HG02588 (cell line): ENCODE measurements around the gene CSAD.
A peak's percentile ranks its signal among the peaks of the same experiment; 100 is the strongest.
"Not testable (repeated sequence)": the region's sequence is repeated elsewhere in the genome, so short reads cannot be mapped to it uniquely, and the experiment has no call there.

Source experiments
- ATAC-seq: cut with Tn5 transposase; IDR thresholded peaks from one replicate; pipeline ENCODE4 v1.9.1; 2021; ENCODE audit warnings: mild to moderate bottlenecking, moderate library complexity; ENCODE audit not compliant: unreplicated experiment

The CSAD gene

DNA sequence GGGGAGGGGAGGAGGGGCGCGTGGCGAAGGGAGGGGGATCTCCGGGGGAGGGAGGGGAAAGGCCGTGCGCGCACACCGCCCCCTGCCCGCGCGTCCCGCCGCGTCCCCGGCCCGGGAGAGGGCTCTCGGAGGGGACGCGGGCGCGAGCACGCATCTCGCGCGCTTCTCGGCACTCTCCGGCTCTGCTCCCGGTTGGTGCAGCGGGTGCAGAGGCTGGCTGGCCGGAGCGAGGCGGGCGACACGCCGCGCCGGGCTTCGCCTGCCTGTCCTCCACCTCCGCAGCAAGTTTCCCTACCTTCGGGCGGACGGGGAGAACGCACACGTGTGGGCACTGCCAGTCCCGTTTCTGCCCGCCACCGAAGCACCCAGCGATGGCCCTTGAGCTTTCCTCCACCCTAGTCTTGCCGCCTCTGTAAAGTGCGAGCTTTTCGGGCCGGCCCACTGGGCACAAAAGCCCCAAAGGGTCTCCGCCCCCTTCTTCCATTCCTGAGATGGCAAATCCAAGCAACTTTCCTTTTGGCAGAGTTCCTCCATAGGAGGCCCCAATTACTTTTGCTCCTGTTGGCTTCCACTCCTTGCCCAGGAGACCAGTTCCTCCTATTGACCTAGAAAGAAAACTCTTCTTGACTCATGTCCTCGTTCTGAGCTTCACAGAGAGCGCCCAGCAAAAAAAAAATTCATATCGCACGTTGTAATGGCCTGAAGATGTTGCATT, 363 bp upstream of the CSAD start:
- ATAC-seq = peak; percentile 47

DNA sequence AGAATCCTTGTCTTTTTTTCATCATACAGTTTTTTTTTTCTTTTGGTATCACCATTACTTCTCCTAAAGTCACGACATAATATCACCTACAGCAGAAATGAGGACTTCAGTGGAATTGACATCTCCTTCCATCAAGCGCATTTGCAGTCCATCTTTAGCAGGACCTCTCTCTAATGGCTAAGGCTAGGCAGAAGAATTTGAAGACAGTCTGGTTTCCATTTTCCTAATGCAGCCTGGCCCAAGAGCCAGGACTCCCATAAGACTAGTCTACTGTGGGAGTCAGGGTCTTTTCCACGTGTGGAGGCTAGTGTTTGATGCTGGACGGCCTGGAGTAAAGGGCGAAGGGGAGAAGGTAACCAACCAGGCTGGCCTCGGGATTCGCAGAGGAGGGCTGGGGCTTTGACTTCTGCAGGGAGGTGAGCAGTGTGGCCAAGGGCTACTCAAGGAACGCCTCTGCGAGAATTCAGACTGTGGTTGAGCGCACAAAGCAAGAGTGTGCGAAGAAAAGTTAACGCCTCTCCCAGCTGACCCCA, 972 bp downstream of the CSAD start:
- peak; percentile 7 for ATAC-seq

DNA sequence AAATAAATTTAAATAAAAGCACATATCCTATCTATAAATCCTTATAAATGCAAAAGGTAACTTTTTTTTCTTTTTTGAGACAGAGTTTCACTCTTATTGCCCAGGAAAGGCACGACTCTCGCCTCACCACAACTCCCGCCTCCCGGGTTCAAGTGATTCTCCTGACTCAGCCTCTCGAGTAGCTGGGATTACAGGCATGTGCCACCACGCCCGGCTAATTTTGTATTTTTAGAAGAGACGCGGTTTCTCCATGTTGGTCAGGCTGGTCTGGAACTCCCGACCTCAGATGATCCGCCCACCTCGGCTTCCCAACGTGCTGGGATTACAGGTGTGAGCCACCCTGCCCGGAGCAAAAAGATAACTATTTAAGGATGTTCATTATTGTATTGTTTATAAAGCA, 1.9 kb downstream of the CSAD start:
- not testable (repeated sequence) for ATAC-seq

DNA sequence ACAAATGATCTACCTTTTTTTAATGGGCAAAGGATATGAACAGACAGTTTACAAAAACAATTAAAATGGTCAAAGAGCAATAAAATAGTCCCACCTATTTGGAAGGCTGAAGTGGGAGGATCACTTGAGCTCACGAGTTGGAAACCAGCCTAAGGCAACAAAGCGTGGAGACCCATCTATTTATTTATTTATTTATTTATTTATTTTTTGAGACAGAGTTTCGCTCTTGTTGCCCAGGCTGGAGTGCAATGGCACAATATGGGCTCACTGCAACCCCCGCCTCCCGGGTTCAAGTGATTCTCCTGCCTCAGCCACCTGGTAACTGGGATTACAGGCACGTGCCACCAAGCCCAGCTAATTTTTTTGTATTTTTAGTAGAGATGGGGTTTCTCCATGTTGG, 3.3 kb downstream of the CSAD start:
- not testable (repeated sequence) for ATAC-seq

DNA sequence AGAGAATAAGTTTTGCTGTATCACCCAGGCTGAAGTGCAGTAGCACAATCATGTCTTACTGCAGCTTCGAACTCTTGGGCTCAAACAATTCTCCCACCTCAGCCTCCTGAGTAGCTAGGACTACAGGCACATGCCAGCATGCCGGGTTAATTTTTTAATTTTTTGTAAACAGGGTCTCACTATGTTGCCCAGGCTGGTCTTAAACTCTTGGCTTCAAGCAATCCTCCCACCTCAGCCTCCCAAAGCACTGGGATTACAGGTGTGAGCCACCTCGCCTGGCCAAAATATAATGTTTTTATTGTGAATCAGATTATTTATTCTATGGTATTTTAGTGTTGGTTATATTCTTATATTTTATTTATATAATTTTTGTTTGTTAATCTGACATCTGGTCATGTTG, 4.0 kb downstream of the CSAD start:
- ATAC-seq = no peak

DNA sequence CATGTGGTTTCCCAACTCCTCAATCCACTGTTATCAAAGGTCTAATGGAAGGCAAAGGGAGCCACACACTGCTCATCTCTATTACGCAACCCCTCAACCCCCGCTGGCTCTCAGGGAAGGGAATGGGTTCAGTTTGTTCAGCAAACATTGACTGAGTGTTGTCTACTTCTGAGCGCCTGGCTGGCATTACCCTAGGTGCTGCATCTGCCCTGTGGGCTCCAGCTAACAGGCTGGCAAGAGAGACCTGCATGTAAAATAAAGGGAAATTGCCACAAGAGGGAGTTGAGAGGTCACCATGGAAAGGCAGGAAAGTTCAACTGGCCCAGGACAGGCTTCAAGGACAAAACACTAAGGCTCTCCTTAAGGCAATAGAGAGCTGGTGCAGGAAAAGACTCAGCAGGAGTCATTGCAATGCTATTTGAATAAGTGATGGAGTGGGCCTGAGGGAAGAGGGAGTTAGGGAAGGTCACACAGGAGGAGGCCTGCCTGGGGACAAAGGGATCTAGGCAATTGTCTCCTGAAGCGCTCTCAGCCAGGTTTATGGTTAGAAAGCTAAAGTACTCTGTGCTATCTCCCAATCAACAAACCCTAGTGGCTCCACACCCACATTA, 5.7 kb downstream of the CSAD start:
- ATAC-seq = no peak

DNA sequence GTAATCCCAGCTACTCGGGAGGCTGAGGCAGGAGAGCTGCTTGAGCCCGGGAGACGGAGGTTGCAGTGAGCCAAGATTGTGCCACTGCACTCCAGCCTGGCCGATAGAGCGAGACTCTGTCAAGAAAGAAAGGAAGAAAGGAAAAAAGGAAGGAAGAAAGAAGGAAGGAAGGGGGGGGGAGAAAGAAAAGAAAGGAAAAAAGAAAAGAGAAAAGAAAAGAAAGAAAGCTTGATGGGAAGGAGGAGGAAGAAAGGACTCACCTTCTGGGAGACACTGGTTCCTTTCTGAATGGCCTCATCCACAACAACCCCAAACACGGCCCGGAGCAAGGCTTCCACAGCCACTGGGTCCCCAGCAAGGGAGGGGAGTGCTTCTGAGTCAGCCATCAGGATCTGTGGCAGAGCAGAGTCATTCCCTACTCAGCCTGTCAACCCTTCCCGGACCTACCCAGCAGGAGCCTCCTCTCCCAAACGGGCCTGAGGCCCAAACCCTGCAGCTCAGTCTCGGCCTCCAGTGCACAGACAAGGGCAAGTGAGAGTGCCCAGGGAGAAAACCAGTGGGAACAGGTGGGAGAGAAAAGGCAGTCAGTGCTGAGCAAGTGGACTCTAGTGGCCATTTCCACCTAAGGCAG, 7.5 kb downstream of the CSAD start:
- ATAC-seq = no peak

DNA sequence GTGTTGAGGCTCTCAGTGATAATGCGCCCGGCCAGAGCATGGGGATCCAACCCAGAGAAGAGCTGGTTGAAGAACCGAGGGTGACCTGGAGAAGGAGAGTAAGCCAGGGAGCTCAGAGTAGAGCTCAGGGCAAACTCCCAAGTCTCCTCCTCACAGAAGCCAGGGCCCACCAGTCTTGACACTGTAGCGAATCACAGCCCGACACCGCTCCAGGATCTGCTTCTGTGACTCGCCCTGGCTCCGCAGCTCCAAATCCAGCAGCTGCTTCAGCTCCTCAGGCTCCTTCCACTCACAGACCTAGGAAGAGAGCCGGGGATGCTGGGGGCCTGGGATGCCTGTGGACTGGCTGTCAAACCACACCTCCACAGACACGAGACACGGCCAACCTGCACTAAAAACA, 8.4 kb downstream of the CSAD start:
- no peak for ATAC-seq

DNA sequence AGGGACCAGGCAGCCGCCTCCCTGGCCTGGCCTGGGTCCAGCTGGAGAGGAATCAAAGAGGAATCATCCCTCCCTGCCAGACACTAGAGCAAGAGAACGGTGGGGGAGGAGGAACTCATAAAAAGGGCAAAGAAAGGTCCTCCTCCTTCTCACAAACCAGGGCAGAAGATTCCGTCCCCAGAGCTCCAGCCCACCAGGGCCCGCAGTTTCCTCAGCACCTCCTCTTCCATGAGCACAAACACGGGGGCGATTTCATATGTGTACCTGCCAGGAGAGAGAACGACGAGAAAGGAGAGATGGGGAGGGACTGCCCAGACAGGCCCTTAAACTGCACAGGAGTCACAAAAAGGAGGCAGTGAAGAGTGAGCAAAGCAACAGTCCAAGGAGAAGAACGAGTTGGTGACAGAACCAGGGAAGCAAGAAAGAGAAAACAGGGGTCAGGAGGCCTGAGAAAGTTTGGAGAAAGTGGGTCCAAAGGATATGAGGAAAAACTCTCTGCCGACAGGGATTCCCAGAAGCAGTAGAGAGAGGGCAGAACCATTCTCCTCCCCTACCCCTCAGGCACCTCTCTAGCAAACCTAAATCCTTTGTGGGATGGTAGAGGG, 8.9 kb downstream of the CSAD start:
- no peak for ATAC-seq

DNA sequence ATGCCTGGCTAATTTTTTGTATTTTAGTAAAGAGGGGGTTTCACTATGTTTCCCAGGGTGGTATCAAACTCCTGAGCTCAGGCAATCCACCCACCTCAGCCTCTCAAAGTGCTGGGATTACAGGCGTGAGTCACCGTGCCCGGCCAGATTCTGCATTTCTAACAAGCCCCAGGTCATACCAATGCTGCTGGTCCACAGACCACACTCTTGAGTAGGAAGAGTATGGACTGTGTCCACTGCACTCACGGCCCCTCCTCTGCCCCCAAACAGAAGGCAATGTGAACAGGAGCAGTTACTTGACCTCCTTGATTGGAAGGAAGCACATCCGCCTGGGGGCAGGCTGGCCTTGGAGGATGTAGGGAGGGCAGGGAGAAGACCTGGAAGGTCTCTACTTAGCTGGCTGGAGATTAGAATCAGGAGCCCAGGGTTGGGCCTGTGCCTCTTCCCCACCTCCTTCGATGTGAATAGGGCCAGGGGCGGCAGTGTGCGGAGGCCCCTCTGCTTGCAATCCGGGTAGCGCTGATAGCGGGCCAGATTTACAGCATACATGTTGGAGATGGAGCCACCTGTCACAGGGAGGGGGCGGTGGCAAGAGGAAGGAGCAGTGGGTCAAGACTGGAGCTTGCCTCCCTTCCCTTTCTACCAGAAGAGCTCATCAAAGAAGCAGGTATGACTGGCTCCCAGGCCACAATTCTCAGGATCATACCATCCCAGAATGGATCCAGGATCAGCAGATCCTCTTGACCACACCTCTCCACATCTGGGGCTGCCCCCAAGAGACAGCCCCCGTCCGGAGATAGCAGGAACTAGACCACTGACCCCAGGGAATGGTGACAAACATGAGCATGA, 9.6 kb downstream of the CSAD start:
- ATAC-seq = no peak

DNA sequence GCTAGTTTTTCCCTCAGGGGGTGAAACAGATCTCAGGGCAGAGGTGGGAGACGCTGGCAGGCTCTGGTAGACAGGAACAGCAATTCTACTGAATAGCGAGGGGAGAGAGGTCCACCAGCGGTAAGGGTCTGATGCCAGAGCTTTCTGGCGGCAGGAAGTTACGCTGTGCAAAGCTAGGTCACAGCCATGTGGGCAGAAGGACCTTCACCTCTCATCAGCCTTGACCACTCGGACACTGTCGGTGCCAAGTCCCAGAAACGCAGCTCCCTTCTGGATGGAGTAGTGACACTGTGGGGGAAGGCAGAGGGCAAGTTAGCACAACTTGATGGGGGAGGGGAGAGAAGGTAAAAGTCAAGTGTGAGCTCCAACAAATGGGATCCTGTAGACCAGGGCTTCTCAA, 10.5 kb downstream of the CSAD start:
- no peak for ATAC-seq

DNA sequence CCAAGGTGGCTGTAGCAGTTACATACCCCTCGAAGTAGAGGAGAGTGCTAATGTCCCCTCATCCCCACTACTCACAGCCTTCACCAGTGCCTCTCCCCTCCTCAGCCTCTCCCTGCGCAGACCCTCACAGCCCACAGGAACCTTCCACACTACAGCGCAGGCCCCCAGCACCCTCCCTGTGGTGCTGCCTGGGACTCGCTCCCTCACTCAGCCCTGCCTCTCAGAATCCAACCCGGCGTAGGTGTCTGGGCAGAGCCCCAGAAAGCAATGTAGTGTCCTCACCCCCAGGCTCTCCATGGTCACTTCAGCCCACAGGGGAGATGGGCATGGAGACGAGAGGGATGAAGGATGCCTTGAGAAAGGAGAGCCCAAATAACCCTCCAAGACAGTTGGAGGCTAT, 11.1 kb downstream of the CSAD start:
- ATAC-seq = no peak

DNA sequence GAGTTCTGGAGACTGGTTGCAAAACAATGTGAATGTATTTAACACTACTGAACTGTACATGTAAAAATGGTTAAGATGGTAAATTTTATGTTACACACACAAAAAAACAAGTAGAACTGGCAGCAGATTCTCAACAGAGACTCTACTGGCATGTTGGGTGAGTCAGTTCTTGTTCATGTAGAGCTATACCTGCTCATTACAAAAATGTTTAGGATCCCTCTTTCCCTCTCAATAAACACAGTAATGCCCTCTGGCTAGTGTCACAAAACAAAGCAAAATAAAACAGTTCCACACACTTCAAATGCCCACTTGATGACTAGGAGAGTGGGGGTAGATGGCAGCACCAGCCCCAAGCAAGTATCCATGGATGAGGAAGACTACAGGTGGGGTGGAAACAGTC, 13.9 kb downstream of the CSAD start:
- ATAC-seq = no peak

DNA sequence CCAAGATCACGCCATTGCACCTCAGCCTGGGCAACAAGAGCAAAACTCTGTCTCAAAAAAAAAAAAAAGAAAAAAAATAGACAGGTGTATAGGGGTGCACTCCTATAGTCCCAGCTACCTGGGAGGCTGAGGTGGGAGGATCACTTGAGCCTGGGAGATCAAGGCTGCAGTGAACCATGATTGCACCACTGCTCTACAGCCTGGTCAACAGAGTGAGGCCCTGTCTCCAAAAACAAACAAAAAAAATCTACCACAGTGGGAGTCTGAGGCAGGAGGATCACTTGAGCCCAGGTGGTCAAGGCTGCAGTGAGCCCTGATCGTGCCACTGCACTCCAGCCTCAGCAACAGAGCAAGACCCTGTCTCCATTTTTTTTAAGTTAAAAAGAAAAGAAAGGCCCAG, 17.7 kb downstream of the CSAD start:
- not testable (repeated sequence) for ATAC-seq

DNA sequence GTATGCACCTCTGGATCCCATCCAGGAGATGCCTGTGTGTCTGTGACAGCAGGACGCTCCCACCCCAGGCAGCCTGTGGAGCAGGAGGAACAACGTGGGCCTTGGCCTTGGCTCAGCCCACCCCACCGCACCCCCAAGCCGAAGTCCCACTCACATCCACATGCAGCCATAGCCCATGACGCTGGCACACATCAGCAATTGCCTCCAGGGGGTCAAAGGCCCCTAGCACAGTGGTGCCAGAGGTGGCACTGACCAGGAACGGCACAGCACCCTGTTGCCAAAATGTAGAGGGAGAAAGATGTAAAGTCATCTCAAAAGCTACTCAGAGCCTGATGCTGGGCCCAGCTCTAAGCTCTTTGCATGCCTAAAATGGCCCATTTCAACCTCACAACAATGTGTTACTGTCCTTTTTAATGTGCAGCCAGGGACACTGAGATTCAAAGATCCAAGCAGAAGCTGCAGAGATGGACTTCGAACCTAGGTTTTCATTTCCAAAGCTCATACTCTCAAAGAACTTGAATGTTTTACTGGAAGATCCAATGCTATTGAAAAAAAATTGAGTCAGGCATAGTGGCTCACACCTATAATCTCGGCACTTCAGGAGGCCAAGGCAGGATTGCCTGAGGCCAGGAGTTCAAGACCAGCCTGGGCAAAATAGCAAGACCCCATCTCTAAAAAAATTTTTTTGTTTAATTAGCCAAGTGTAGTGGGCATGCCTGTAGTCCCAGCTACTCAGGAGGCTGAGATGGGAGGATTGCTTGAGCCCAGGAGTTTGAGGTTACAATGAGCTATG, 19.4 kb downstream of the CSAD start:
- ATAC-seq = no peak

DNA sequence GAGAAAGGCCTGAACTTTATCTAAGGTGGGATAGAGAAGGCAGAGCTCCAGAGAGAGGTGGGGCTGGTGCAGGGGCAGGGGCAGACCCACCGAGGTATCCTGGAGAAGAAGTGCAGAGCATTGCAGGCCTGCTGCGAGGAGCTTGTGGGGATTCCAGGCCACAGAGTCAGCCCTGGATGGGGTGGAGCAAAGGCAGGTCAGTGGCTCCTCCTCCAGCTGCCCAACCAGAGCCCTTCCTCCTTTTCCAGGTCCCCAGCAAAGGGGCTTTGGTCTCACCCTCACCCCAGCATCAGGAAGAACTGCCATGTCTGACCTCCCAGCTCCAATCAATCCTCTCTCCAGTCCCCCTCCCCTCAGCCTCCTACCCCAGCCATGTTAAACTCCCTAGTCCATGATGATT, 20.1 kb downstream of the CSAD start:
- no peak for ATAC-seq

DNA sequence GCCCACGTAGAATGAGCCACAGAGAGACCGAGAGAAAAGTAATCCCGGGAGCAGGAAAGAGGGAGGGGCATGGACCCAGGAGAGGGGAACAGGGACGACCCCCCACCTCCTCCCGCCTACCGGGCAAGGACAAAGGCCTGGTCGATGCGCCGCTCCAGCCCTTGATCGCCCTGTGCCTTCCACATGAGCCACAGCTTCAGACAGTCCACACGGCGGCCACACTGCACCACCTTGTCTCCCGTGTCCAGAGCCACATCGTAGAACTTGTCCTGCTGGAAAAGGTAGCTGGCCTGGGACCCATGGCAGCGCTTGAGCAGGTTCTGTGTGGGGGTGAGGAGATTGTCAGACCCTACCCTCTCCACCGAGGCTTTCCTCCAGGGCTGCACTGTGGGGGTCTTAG, 20.7 kb downstream of the CSAD start:
- no peak for ATAC-seq

DNA sequence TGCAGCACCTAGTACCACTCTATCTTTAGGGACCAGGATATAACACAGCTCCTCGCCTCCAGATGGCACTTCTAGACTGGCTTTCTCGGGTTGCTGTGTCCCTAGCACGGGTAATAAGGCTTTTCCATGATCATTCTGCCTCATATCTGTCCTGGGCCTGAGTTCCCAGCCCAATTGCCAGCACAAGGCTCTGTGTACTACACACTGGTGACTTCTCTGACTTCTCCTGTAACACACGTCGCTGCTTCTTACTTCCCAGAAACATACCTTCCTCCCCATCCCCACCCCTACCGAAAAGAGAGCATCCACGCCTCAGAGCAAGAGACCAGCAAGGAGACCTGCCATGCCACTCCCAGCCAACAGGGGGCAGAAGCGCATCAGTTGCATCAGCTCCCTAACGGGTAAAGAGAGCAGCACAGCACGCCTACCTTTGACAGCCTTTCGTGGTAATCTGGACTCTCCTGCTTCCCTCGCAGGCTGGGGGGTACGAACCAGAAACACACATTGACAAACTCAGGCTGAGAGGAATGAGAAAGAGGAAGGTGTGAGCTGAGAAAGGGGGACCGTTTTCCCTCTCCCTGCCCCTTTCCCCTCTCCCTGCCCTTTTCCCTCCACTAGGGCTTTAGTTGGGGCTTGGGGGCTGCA, 21.4 kb downstream of the CSAD start:
- ATAC-seq = peak; percentile 65

DNA sequence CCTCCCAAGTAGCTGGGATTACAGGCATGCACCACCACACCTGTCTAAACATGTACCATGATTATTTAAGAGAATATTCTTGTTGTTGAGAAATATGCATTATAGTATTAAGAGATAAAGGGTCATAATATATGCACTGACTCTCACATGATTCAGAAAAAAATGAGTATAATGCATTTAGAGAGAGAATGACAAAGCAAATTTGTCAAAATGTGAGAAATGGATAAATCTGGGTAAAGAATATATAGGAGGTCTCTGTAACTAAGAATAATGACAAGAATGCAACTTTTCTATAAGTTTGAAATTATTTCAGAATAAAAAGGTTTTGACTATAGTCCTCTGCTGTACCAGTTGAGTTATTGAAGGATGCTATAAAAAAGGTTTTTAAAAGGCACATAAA, 28.3 kb downstream of the CSAD start:
- ATAC-seq = no peak

DNA sequence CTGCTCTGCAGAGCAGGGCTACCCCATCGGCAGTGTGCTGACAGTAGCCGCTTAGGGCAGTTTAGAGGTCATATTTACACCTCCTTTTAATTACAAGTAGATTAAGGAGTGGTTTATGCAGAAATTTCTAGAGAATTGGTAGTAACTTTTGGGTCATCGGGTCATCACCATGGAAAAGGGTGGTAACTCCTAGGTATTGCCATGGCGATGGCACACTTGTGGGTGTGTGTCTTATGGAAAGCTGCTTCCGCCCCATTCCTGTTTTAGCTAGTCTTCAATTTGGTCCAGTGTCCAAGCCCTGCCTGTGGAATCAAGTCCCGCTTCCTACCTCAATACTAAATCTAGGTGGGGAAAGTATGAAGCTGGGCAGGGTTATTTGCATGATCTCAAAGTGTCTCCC, 29.7 kb downstream of the CSAD start:
- no peak for ATAC-seq
